Neural cell (in vitro differentiated cells): Measurements from ENCODE around the gene CRIM1.

Experiments used
- CTCF ChIP-seq: fragments of 450-650 bp; IDR thresholded peaks from 2 replicates; pipeline ENCODE4 v1.5.1; 2014; ENCODE audit warnings: antibody characterized with exemption, mild to moderate bottlenecking, moderate library complexity; ENCODE audit not compliant: poor library complexity, severe bottlenecking
- EP300 ChIP-seq: fragments of 450-650 bp; conservative IDR thresholded peaks from 2 replicates; pipeline ENCODE4 v1.6.1; 2014; ENCODE audit warnings: antibody characterized with exemption, mild to moderate bottlenecking, moderate library complexity; ENCODE audit not compliant: poor library complexity, severe bottlenecking
- EZH2 ChIP-seq: fragments of 200-600, 300-800 bp; shearing (Covaris generic), sonication (generic); IDR thresholded peaks from 2 replicates; pipeline ENCODE4 v1.6.1; 2014; ENCODE audit warnings: antibody characterized with exemption, low read length, borderline replicate concordance, mild to moderate bottlenecking; ENCODE audit not compliant: insufficient read depth, poor library complexity, severe bottlenecking
- MXI1 ChIP-seq: fragments of 450-650 bp; conservative IDR thresholded peaks from 2 replicates; pipeline ENCODE4 v1.6.1; 2014; ENCODE audit warnings: antibody characterized with exemption, mild to moderate bottlenecking; ENCODE audit not compliant: poor library complexity, severe bottlenecking
- POLR2AphosphoS5 ChIP-seq: IDR thresholded peaks from 2 replicates; pipeline ENCODE4 v1.6.1; 2012
- RAD21 ChIP-seq: fragments of 450-650 bp; conservative IDR thresholded peaks from 2 replicates; pipeline ENCODE4 v1.6.1; 2014; ENCODE audit warnings: antibody characterized with exemption, mild to moderate bottlenecking, moderate library complexity
- SMC3 ChIP-seq: fragments of 450-650 bp; conservative IDR thresholded peaks from 2 replicates; pipeline ENCODE4 v1.6.1; 2014; ENCODE audit warnings: antibody characterized with exemption, mild to moderate bottlenecking, moderate library complexity; ENCODE audit not compliant: poor library complexity
- TAF1 ChIP-seq: IDR thresholded peaks from 2 replicates; pipeline ENCODE4 v1.6.1; 2012; ENCODE audit warnings: low read depth
- TF ChIP-seq, protein P1 (sequence below): IDR thresholded peaks from 2 replicates; pipeline ENCODE4 v1.6.1; 2012; ENCODE audit warnings: borderline replicate concordance

DNA sequence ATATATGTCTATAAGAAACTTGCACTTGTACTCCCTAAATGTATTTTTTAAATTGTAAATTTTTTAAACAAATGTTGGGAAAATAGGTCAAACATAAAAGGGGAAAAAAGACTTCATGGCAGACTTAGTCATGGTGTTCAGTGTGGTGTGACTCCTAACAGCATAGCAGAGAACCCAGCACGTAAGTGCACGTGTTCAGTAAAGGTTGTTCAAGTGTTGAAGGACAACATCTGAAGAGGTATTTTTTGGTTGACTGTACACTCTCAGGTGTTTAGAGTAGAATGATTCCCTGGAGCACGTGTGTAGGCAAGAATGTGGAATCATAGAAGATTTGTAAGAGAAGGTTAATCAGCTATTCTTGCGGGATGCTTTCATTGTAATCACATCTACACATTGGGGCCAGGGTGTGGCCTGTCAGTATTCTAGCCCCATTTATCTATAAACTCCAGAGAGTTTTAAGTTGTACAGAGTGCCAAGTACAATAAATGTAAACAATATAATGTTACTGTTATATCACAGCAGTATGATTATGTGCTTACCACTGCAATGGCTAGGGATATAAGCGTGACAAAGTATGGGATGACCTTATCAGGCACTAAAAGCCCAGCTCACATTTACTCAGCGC lies 106.8 kb downstream of the CRIM1 start:
- TF ChIP-seq CTCF (no peak), SMC3 (no peak), RAD21 (no peak), EZH2 (no peak), TAF1 (no peak), EP300 (no peak), POLR2AphosphoS5 (peak; percentile 10), MXI1 (no peak)
- TF ChIP-seq, protein P1, sequence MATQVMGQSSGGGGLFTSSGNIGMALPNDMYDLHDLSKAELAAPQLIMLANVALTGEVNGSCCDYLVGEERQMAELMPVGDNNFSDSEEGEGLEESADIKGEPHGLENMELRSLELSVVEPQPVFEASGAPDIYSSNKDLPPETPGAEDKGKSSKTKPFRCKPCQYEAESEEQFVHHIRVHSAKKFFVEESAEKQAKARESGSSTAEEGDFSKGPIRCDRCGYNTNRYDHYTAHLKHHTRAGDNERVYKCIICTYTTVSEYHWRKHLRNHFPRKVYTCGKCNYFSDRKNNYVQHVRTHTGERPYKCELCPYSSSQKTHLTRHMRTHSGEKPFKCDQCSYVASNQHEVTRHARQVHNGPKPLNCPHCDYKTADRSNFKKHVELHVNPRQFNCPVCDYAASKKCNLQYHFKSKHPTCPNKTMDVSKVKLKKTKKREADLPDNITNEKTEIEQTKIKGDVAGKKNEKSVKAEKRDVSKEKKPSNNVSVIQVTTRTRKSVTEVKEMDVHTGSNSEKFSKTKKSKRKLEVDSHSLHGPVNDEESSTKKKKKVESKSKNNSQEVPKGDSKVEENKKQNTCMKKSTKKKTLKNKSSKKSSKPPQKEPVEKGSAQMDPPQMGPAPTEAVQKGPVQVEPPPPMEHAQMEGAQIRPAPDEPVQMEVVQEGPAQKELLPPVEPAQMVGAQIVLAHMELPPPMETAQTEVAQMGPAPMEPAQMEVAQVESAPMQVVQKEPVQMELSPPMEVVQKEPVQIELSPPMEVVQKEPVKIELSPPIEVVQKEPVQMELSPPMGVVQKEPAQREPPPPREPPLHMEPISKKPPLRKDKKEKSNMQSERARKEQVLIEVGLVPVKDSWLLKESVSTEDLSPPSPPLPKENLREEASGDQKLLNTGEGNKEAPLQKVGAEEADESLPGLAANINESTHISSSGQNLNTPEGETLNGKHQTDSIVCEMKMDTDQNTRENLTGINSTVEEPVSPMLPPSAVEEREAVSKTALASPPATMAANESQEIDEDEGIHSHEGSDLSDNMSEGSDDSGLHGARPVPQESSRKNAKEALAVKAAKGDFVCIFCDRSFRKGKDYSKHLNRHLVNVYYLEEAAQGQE: no peak
